ENCODE data around the gene RNF44. TPM values are rescaled to one million over a fixed set of nuclear protein-coding genes. Genes with fewer than 3 reads are reported as not detected.

RNF44 gene
- total RNA-seq, 1 experiment from 2014 or later: 172 TPM

DNA sequence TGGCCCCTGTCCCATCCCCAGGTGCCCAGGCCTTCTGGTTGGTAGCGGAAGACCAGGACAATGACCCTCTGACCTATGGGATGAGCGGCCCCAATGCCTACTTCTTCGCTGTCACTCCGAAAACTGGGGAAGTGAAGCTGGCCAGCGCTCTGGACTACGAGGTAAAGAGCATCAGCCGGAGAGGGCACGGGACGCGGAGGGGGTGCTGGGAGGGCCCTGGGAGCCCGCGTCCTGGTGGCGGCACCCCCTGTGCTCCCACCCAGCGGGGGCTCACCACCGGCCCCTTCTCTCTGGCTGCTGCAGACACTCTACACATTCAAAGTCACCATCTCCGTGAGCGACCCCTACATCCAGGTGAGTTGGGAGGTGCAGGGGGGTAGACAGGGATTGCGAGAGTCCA lies 31.5 kb upstream of the RNF44 start:
- Histone ChIP-seq H3K14ac (ENCODE audit: insufficient read depth, low read length) (peak overlapping the region; percentile 16; the same call in 1 of the 2 replicates), H3K4me1 (ENCODE audit: insufficient read depth, low read length) (no peaks in the 10 kb centered on the region), H3T11ph (ENCODE audit: low read length) (no peak overlapping the region), H3K23ac (ENCODE audit: insufficient read length, low read depth, low read length) (no peak overlapping the region), H3K18ac (ENCODE audit: insufficient read length, low read depth, low read length) (no peak overlapping the region), H2BK5ac (ENCODE audit: insufficient read length, low read length) (no peak overlapping the region), H4K8ac (replicated peaks; ENCODE audit: insufficient read length, low read depth, low read length) (no peak overlapping the region), H3K4me2 (ENCODE audit: insufficient read depth, insufficient read length, low read length) (no peak overlapping the region), H2AK5ac (ENCODE audit: insufficient read length, low read length) (no peak overlapping the region), H3K27me3 (ENCODE audit: insufficient read depth, low read length) (no peaks in the 10 kb centered on the region), H3K79me2 (ENCODE audit: insufficient read depth, low read length) (no peaks in the 10 kb centered on the region), H3K4ac (ENCODE audit: low read depth, low read length) (no peak overlapping the region), H4K91ac (ENCODE audit: insufficient read length, low read depth, low read length) (no peak overlapping the region), H3K79me1 (ENCODE audit: insufficient read depth, low read depth, low read length, poor library complexity, severe bottlenecking) (no peaks in the 10 kb centered on the region), H3K9me3 (ENCODE audit: control insufficient read depth, low read depth, low read length) (no peaks in the 10 kb centered on the region), H3K27ac (ENCODE audit: insufficient read length, low read depth, low read length) (no peak overlapping the region), H3K56ac (ENCODE audit: insufficient read length, low read depth, low read length) (no peak overlapping the region), H2BK20ac (ENCODE audit: low read depth, low read length, poor library complexity, severe bottlenecking) (no peak overlapping the region), H3K23me2 (ENCODE audit: insufficient read length, low read depth, low read length, poor library complexity, severe bottlenecking) (no peaks in the 10 kb centered on the region), H2AFZ (ENCODE audit: low read length) (no peak overlapping the region), H4K20me1 (ENCODE audit: control insufficient read depth, insufficient read depth, insufficient read length) (no peaks in the 10 kb centered on the region), H4K5ac (ENCODE audit: insufficient read length, low read depth, low read length) (no peak overlapping the region), H3K9ac (ENCODE audit: extremely low read depth, insufficient read length, low read length) (no peak overlapping the region), H2BK120ac (ENCODE audit: low read depth, low read length, poor library complexity, severe bottlenecking) (no peak overlapping the region), H2BK15ac (ENCODE audit: low read depth, low read length) (no peak overlapping the region), H2BK12ac (ENCODE audit: insufficient read length, low read depth, low read length) (no peak overlapping the region)
- Mint-ChIP-seq H3K4me3 (no peak overlapping the region), H3K4me1 (peaks cover 7 to 12% of the 10 kb centered on the region in 2 experiments), H3K36me3 (ENCODE audit: insufficient read depth in 1 of 3, low read depth in 3 of 3) (peaks cover 0 to 3% (median 0%) of the 10 kb centered on the region in 3 experiments; a peak in 1 of 7 replicates), H3K9me3 (peaks cover 2 to 3% of the 10 kb centered on the region in 2 experiments; a peak in 2 of 5 replicates), H3K27me3 (ENCODE audit: low read depth) (peaks cover 27% of the 10 kb centered on the region), H3K27ac (no peak overlapping the region)
- no peak for TF ChIP-seq CTCF (conservative IDR thresholded peaks at IDR 0.05)
- DNase-seq: no peak
- no CpG with 5 or more reads among the region's 18 CpGs for WGBS (ENCODE audit: extremely low coverage, insufficient read length, low lambda C conversion rate)

Measured in H9 (cell line).